GM23248 (cell line): ENCODE measurements around the gene ATP8A2. TPM values are rescaled to one million over a fixed set of nuclear protein-coding genes. Genes with fewer than 3 reads are reported as not detected.

Experiments
- DNase-seq: peaks from one replicate; pipeline ENCODE4 v3.0.0-alpha.2; 2015
- H2AFZ ChIP-seq: fragments of 200-600 bp; sonication (generic); 2 replicates; pipeline ENCODE4 v1.6.1; 2016; ENCODE audit warnings: antibody characterized with exemption
- H3F3A ChIP-seq: fragments of 200-600 bp; sonication (generic); 2 replicates; pipeline ENCODE4 v1.6.1; 2016; ENCODE audit warnings: mild to moderate bottlenecking, antibody characterized with exemption, mixed run types; ENCODE audit not compliant: insufficient read depth
- H3K27ac ChIP-seq: fragments of 200-600 bp; sonication (generic); 2 replicates; pipeline ENCODE4 v1.5.1; 2016; ENCODE audit warnings: mild to moderate bottlenecking
- H3K27me3 ChIP-seq: fragments of 200-600 bp; sonication (generic); replicated peaks from 2 replicates; pipeline ENCODE4 v1.6.1; 2016; ENCODE audit warnings: mild to moderate bottlenecking; ENCODE audit not compliant: insufficient read depth
- H3K36me3 ChIP-seq: fragments of 200-600 bp; sonication (generic); 2 replicates; pipeline ENCODE4 v1.6.1; 2016; ENCODE audit warnings: low read depth, mild to moderate bottlenecking
- H3K4me1 ChIP-seq: fragments of 200-600 bp; sonication (generic); 2 replicates; pipeline ENCODE4 v1.6.1; 2016; ENCODE audit warnings: mild to moderate bottlenecking; ENCODE audit not compliant: insufficient read depth
- H3K4me2 ChIP-seq: fragments of 200-600 bp; sonication (generic); one replicate; pipeline ENCODE4 v1.6.1; 2016; ENCODE audit warnings: mild to moderate bottlenecking; ENCODE audit not compliant: unreplicated experiment
- H3K4me3 ChIP-seq: fragments of 200-600 bp; sonication (generic); 2 replicates; pipeline ENCODE4 v1.5.1; 2016; ENCODE audit warnings: mild to moderate bottlenecking
- H3K79me2 ChIP-seq: fragments of 200-600 bp; sonication (generic); 2 replicates; pipeline ENCODE4 v1.6.1; 2016; ENCODE audit warnings: mild to moderate bottlenecking; ENCODE audit not compliant: insufficient read depth
- H3K9ac ChIP-seq: fragments of 200-600 bp; sonication (generic); 2 replicates; pipeline ENCODE4 v1.6.1; 2016; ENCODE audit warnings: mild to moderate bottlenecking
- H3K9me2 ChIP-seq: fragments of 200-600 bp; sonication (generic); 2 replicates; pipeline ENCODE4 v1.6.1; 2016; ENCODE audit warnings: mixed run types, mild to moderate bottlenecking, moderate library complexity; ENCODE audit not compliant: insufficient read depth
- H3K9me3 ChIP-seq: fragments of 200-600 bp; sonication (generic); one replicate; pipeline ENCODE4 v1.6.1; 2017; ENCODE audit warnings: low read depth
- H4K20me1 ChIP-seq: fragments of 200-600 bp; sonication (generic); 2 replicates; pipeline ENCODE4 v1.6.0; 2016; ENCODE audit not compliant: insufficient read depth
- EZH2 ChIP-seq: fragments of 200-600 bp; sonication (generic); IDR thresholded peaks from 2 replicates; pipeline ENCODE4 v1.6.1; 2018; ENCODE audit warnings: antibody characterized with exemption, mild to moderate bottlenecking; ENCODE audit not compliant: insufficient read depth, poor library complexity, severe bottlenecking
- EZH2phosphoT487 ChIP-seq: fragments of 200-600 bp; sonication (generic); IDR thresholded peaks from 2 replicates; pipeline ENCODE4 v1.6.1; 2018; ENCODE audit warnings: antibody characterized with exemption, moderate library complexity, mild to moderate bottlenecking, low read depth; ENCODE audit not compliant: insufficient read depth
- whole genome bisulfite sequencing, 2 experiments: methylation state at CpG; one replicate each; pipeline ENCODE4 v1.1.6; 2015 to 2017; ENCODE audit warnings: low lambda C conversion rate in 2 of 2, low coverage in 1 of 2; ENCODE audit errors: missing lambda C conversion rate in 2 of 2; 5-methylcytosine and 5-hydroxymethylcytosine counted together
- in situ Hi-C: fragments of 300-500 bp; cut with MboI; formaldehyde crosslinking; loops from 2 replicates; pipeline ENCODE4 v1.15.0; 2020
- polyA plus RNA-seq: library from polyadenylated mRNA; unstranded; fragments of >200 nt; fragmentation: Nextera tagmentation; extraction: Ambion mirVana; gene quantifications from 2 replicates; pipeline ENCODE4 v1.2.1, GENCODE V29; 2016
- total RNA-seq: library from RNA; depleted of rRNA; stranded (reverse); fragments of >200 nt; shearing (Covaris generic); gene quantifications from 2 replicates; pipeline ENCODE4 v1.2.3, GENCODE V29; 2014

The ATP8A2 gene
- total and polyA plus RNA-seq, 2 experiments from 2014 or later: under 0.01 to 0.05 TPM

DNA sequence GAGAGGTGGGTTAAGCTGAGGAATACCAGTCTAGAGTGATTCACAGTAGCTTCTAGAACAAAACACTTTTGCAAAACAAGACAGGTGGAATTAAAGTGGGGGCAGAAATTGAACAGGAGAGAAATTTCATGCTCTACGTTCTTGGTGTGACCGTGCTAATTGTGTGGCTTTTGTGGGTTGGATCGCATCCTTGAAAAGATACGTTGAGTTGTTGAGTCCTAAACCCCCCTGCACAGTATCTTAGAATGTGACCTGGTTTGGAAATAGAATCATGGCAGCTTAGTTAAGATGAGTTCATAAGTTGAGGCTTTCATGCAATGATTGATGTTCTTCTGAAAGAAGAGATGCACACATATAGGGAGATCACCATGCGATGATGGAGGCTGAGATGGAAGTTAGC, 308.2 kb downstream of the ATP8A2 start:
- in situ Hi-C loops: no loop called here
- no peaks in the 10 kb centered on the region for H3F3A ChIP-seq
- H3K79me2 ChIP-seq: no peaks in the 10 kb centered on the region
- 41 to 47% methylated on average over 5 of the region's 5 CpGs for WGBS, 2 experiments
- H4K20me1 ChIP-seq: no peaks in the 10 kb centered on the region
- H3K36me3 ChIP-seq: no peaks in the 10 kb centered on the region
- no peaks in the 10 kb centered on the region for H3K4me1 ChIP-seq
- DNase-seq: no peak
- H3K9ac ChIP-seq: no peak overlapping the region
- no peak overlapping the region for H3K4me2 ChIP-seq
- TF ChIP-seq EZH2phosphoT487 (no peak), EZH2 (no peak)
- no peaks in the 10 kb centered on the region for H3K27me3 ChIP-seq
- no peak overlapping the region for H2AFZ ChIP-seq
- H3K4me3 ChIP-seq: no peak overlapping the region
- no peak overlapping the region for H3K27ac ChIP-seq
- H3K9me2 ChIP-seq: no peaks in the 10 kb centered on the region
- H3K9me3 ChIP-seq: no peaks in the 10 kb centered on the region

DNA sequence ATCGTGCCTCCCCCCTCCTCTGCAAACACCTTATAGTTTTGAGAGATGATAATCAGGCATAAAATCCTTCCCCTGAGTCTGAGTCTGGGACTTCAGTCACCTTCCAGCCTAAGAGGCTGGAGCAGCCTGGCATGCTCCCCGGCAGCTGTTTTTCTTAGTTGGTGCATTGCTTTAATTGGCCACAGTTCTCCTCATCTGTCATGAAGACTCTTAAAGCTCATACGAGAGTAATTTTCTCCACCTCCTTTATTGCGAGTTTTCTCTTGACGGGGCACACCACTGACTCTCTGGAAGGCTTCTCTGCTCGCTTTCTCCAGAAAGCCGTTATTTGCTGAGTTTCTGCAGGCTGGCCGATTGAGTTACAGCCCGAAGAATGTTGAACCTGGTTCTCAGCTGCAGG, 310.5 kb downstream of the ATP8A2 start:
- H3K36me3 ChIP-seq: no peaks in the 10 kb centered on the region
- no peak overlapping the region for H3K9ac ChIP-seq
- no peak overlapping the region for H3K4me3 ChIP-seq
- WGBS, 2 experiments: 4 to 6% methylated on average over 9 of the region's 9 CpGs
- H3K79me2 ChIP-seq: no peaks in the 10 kb centered on the region
- in situ Hi-C loops: no loop called here
- TF ChIP-seq EZH2phosphoT487: no peak
- no peak for TF ChIP-seq EZH2
- H2AFZ ChIP-seq: no peak overlapping the region
- H3F3A ChIP-seq: no peaks in the 10 kb centered on the region
- H3K4me2 ChIP-seq: no peak overlapping the region
- no peaks in the 10 kb centered on the region for H4K20me1 ChIP-seq
- no peaks in the 10 kb centered on the region for H3K27me3 ChIP-seq
- no peaks in the 10 kb centered on the region for H3K9me2 ChIP-seq
- no peaks in the 10 kb centered on the region for H3K9me3 ChIP-seq
- H3K27ac ChIP-seq: no peak overlapping the region
- no peaks in the 10 kb centered on the region for H3K4me1 ChIP-seq
- no peak for DNase-seq

DNA sequence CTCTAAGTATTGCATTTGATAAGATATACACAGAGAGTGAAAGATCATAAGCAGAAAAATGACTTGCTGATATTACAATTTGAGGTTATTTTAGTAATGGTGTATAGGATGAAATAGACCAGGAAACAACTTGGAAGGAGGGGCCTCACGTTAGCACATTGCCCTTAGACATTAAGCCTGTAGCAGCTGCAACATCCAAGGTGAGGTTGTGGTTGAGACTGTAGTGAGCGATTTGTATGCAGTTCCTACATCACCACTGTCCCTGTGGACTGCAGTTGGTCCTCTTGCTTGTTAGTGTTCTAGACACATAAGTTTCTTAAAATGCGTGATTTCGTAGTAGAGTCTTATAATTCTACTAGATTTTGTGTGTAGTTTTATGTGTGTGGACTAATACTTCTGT, 311.3 kb downstream of the ATP8A2 start:
- no peaks in the 10 kb centered on the region for H3K9me3 ChIP-seq
- H3K9ac ChIP-seq: no peak overlapping the region
- H3K4me3 ChIP-seq: no peak overlapping the region
- no peak overlapping the region for H3K27ac ChIP-seq
- no peak overlapping the region for H2AFZ ChIP-seq
- H3K79me2 ChIP-seq: no peaks in the 10 kb centered on the region
- no peaks in the 10 kb centered on the region for H3K9me2 ChIP-seq
- no peaks in the 10 kb centered on the region for H3K36me3 ChIP-seq
- no peak for DNase-seq
- TF ChIP-seq EZH2 (no peak), EZH2phosphoT487 (no peak)
- H3K4me2 ChIP-seq: no peak overlapping the region
- 16 to 23% methylated on average over 4 of the region's 4 CpGs for whole genome bisulfite sequencing, 2 experiments
- H3K4me1 ChIP-seq: no peaks in the 10 kb centered on the region
- H3F3A ChIP-seq: no peaks in the 10 kb centered on the region
- in situ Hi-C loops: no loop called here
- H3K27me3 ChIP-seq: no peaks in the 10 kb centered on the region
- H4K20me1 ChIP-seq: no peaks in the 10 kb centered on the region

DNA sequence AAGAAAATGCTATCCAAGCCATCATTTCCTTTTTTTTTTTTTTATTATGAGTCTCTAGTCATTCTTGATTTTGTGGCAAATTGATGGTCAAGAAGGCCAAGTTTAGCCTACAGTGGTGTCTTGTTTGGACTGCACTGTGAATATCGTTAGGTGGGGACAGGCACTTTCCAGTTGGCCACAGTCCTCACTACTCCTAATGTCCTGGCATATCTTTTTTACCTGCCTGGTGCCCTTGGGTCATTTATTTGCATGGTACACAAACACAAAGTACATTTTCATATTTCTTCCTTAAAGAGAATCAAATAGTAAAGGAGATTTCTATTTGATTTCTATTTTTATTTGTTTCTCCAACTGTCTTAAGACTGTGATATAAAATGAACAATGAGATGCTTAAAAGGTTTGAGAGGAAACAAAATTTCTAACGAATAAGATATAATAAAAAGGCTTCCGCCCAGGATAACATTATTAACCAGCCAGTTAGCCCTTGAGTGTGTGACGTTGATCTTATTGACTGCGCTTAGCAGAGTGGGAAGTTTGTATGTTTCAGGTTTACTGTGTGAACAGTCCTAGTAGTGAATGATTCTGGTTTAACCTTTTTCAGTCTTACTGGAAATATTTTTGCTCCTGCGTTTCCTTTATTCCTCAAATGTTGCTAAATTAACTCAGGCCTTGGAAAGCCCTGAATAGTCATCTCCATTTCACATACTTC, 312.0 kb downstream of the ATP8A2 start:
- no peak overlapping the region for H3K27ac ChIP-seq
- in situ Hi-C loops: no loop called here
- H3K4me1 ChIP-seq: no peaks in the 10 kb centered on the region
- H4K20me1 ChIP-seq: no peaks in the 10 kb centered on the region
- H3K4me2 ChIP-seq: no peak overlapping the region
- H3F3A ChIP-seq: no peaks in the 10 kb centered on the region
- no peak for TF ChIP-seq EZH2
- no peak for TF ChIP-seq EZH2phosphoT487
- no peaks in the 10 kb centered on the region for H3K36me3 ChIP-seq
- H3K9ac ChIP-seq: no peak overlapping the region
- no peaks in the 10 kb centered on the region for H3K9me3 ChIP-seq
- H3K27me3 ChIP-seq: no peaks in the 10 kb centered on the region
- no peaks in the 10 kb centered on the region for H3K9me2 ChIP-seq
- H3K4me3 ChIP-seq: no peak overlapping the region
- H3K79me2 ChIP-seq: no peaks in the 10 kb centered on the region
- 23 to 30% methylated on average over 6 of the region's 6 CpGs for WGBS, 2 experiments
- DNase-seq: no peak
- H2AFZ ChIP-seq: no peak overlapping the region
